Neural cell (in vitro differentiated cells): Measurements from ENCODE around the gene GALK2. TPM values are rescaled to one million over a fixed set of nuclear protein-coding genes. Genes with fewer than 3 reads are reported as not detected.

ENCODE experiments used
- H2AFZ ChIP-seq: fragments of 200-600, 300-800 bp; sonication (generic), shearing (Covaris generic); 2 replicates; pipeline ENCODE4 v1.6.0; 2014; ENCODE audit warnings: low read depth, mild to moderate bottlenecking, antibody characterized with exemption, low read length, moderate library complexity
- H3F3A ChIP-seq: fragments of 200-600 bp; shearing (Covaris generic); 2 replicates; pipeline ENCODE4 v1.6.1; 2016; ENCODE audit warnings: mild to moderate bottlenecking, moderate library complexity, mixed read lengths, antibody characterized with exemption, low read length; ENCODE audit not compliant: insufficient read depth, poor library complexity, severe bottlenecking
- H3K27ac ChIP-seq: fragments of 200-600, 300-800 bp; sonication (generic), shearing (Covaris generic); 2 replicates; pipeline ENCODE4 v1.5.1; 2014; ENCODE audit warnings: mild to moderate bottlenecking, low read length, moderate library complexity
- H3K27me3 ChIP-seq: fragments of 300-800, 200-600 bp; sonication (generic), shearing (Covaris generic); 2 replicates; pipeline ENCODE4 v1.6.0; 2014; ENCODE audit warnings: mild to moderate bottlenecking, low read depth, low read length, moderate library complexity; ENCODE audit not compliant: insufficient read depth
- H3K36me3 ChIP-seq: fragments of 300-800, 200-600 bp; sonication (generic), shearing (Covaris generic); 2 replicates; pipeline ENCODE4 v1.5.1; 2014; ENCODE audit warnings: mild to moderate bottlenecking, antibody characterized with exemption, low read length, moderate library complexity; ENCODE audit not compliant: insufficient read depth
- H3K4me2 ChIP-seq: fragments of 300-800, 200-600 bp; sonication (generic), shearing (Covaris generic); 2 replicates; pipeline ENCODE4 v1.6.0; 2014; ENCODE audit warnings: mild to moderate bottlenecking, low read length
- H3K4me3 ChIP-seq: fragments of 300-800, 200-600 bp; sonication (generic), shearing (Covaris generic); 2 replicates; pipeline ENCODE4 v1.5.1; 2014; ENCODE audit warnings: mild to moderate bottlenecking, low read length, moderate library complexity
- H3K79me2 ChIP-seq: fragments of 200-600 bp; shearing (Covaris generic); replicated peaks from 2 replicates; pipeline ENCODE4 v1.6.0; 2014; ENCODE audit warnings: mild to moderate bottlenecking, low read length, moderate library complexity; ENCODE audit not compliant: insufficient read depth
- H3K9ac ChIP-seq: fragments of 300-800, 200-600 bp; sonication (generic), shearing (Covaris generic); 2 replicates; pipeline ENCODE4 v1.6.1; 2016; ENCODE audit warnings: mild to moderate bottlenecking, low read length, mixed read lengths
- H3K9me2 ChIP-seq: fragments of 200-600 bp; shearing (Covaris generic); 2 replicates; pipeline ENCODE4 v1.6.1; 2016; ENCODE audit warnings: mild to moderate bottlenecking, low read length, mixed read lengths; ENCODE audit not compliant: insufficient read depth
- H3K9me3 ChIP-seq: fragments of 200-600, 300-800 bp; sonication (generic), shearing (Covaris generic); 2 replicates; pipeline ENCODE4 v1.6.1; 2016; ENCODE audit warnings: mild to moderate bottlenecking, mixed run types, low read length, moderate library complexity, mixed read lengths
- H4K20me1 ChIP-seq: fragments of 200-600 bp; shearing (Covaris generic); 2 replicates; pipeline ENCODE4 v1.6.1; 2016; ENCODE audit warnings: mild to moderate bottlenecking, mixed run types; ENCODE audit not compliant: insufficient read depth
- EP300 ChIP-seq: fragments of 450-650 bp; conservative IDR thresholded peaks from 2 replicates; pipeline ENCODE4 v1.6.1; 2014; ENCODE audit warnings: antibody characterized with exemption, mild to moderate bottlenecking, moderate library complexity; ENCODE audit not compliant: poor library complexity, severe bottlenecking
- EZH2 ChIP-seq: fragments of 200-600, 300-800 bp; shearing (Covaris generic), sonication (generic); IDR thresholded peaks from 2 replicates; pipeline ENCODE4 v1.6.1; 2014; ENCODE audit warnings: antibody characterized with exemption, low read length, borderline replicate concordance, mild to moderate bottlenecking; ENCODE audit not compliant: insufficient read depth, poor library complexity, severe bottlenecking
- MXI1 ChIP-seq: fragments of 450-650 bp; conservative IDR thresholded peaks from 2 replicates; pipeline ENCODE4 v1.6.1; 2014; ENCODE audit warnings: antibody characterized with exemption, mild to moderate bottlenecking; ENCODE audit not compliant: poor library complexity, severe bottlenecking
- POLR2AphosphoS5 ChIP-seq: IDR thresholded peaks from 2 replicates; pipeline ENCODE4 v1.6.1; 2012
- RAD21 ChIP-seq: fragments of 450-650 bp; conservative IDR thresholded peaks from 2 replicates; pipeline ENCODE4 v1.6.1; 2014; ENCODE audit warnings: antibody characterized with exemption, mild to moderate bottlenecking, moderate library complexity
- REST ChIP-seq: IDR thresholded peaks from 2 replicates; pipeline ENCODE4 v1.6.1; 2012; ENCODE audit warnings: borderline replicate concordance
- SMC3 ChIP-seq: fragments of 450-650 bp; conservative IDR thresholded peaks from 2 replicates; pipeline ENCODE4 v1.6.1; 2014; ENCODE audit warnings: antibody characterized with exemption, mild to moderate bottlenecking, moderate library complexity; ENCODE audit not compliant: poor library complexity
- TAF1 ChIP-seq: IDR thresholded peaks from 2 replicates; pipeline ENCODE4 v1.6.1; 2012; ENCODE audit warnings: low read depth
- polyA plus RNA-seq: library from polyadenylated mRNA; depleted of rRNA; stranded (reverse); fragments of >200 nt; gene quantifications from 2 replicates; pipeline ENCODE4 v1.2.3, GENCODE V29; 2014
- TF ChIP-seq, protein P1 (sequence below): fragments of 450-650 bp; IDR thresholded peaks from 2 replicates; pipeline ENCODE4 v1.5.1; 2014; ENCODE audit warnings: antibody characterized with exemption, mild to moderate bottlenecking, moderate library complexity; ENCODE audit not compliant: poor library complexity, severe bottlenecking

GALK2 gene
- polyA plus RNA-seq, 1 donor from 2014 or later: 26.3 TPM

- TF ChIP-seq TAF1 (no peak), SMC3 (no peak), REST (no peak), POLR2AphosphoS5 (no peak), RAD21 (no peak), EZH2 (no peak), MXI1 (no peak), EP300 (no peak)
- TF ChIP-seq, protein P1, sequence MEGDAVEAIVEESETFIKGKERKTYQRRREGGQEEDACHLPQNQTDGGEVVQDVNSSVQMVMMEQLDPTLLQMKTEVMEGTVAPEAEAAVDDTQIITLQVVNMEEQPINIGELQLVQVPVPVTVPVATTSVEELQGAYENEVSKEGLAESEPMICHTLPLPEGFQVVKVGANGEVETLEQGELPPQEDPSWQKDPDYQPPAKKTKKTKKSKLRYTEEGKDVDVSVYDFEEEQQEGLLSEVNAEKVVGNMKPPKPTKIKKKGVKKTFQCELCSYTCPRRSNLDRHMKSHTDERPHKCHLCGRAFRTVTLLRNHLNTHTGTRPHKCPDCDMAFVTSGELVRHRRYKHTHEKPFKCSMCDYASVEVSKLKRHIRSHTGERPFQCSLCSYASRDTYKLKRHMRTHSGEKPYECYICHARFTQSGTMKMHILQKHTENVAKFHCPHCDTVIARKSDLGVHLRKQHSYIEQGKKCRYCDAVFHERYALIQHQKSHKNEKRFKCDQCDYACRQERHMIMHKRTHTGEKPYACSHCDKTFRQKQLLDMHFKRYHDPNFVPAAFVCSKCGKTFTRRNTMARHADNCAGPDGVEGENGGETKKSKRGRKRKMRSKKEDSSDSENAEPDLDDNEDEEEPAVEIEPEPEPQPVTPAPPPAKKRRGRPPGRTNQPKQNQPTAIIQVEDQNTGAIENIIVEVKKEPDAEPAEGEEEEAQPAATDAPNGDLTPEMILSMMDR: no peak
- H3K4me2 ChIP-seq: no peak overlapping the region
- no peak overlapping the region for H3K4me3 ChIP-seq
- no peaks in the 10 kb centered on the region for H3F3A ChIP-seq
- no peaks in the 10 kb centered on the region for H4K20me1 ChIP-seq
- H3K9me3 ChIP-seq: no peaks in the 10 kb centered on the region
- no peaks in the 10 kb centered on the region for H3K9me2 ChIP-seq
- H3K27me3 ChIP-seq: no peaks in the 10 kb centered on the region
- H3K27ac ChIP-seq: no peak overlapping the region
- no peak overlapping the region for H2AFZ ChIP-seq
- no peaks in the 10 kb centered on the region for H3K36me3 ChIP-seq
- H3K79me2 ChIP-seq: no peaks in the 10 kb centered on the region
- no peak overlapping the region for H3K9ac ChIP-seq
Measured at GRCh38 chr15:49270541-49271421, 100.7 kb downstream of the GALK2 start.

DNA sequence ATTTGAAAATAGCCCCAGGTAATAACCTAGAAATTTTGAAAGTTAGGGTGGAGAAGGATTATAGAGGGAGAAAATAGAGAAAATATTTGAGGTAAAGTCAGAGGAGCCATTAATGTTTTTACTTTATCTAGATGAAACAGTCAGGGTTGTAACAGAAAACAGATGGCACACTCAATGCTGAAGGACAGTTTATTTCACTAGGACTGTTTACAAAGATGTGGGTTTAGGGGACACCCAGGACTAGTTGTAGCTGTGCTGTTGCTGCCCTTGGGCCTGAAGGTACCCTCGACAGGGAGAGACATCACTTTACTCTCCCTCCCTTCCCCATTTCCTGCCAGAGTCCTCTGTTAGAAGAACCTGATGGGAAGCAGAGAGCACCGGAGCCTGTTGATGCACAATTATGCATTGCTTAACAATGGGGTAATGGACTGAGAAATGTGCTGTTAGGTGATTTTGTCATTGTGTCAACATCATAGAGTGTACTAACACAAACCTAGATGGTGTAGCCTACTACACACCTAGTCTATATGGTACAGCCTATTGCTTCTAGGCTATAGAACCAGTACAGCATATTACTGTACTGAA is 103.8 kb downstream of the GALK2 start:
- no peaks in the 10 kb centered on the region for H3K9me3 ChIP-seq
- H3K9me2 ChIP-seq: no peaks in the 10 kb centered on the region
- H3K4me2 ChIP-seq: no peak overlapping the region
- H3K36me3 ChIP-seq: no peaks in the 10 kb centered on the region
- H3K27ac ChIP-seq: no peak overlapping the region
- H3K4me3 ChIP-seq: no peak overlapping the region
- no peaks in the 10 kb centered on the region for H4K20me1 ChIP-seq
- H3K79me2 ChIP-seq: no peaks in the 10 kb centered on the region
- H3F3A ChIP-seq: no peaks in the 10 kb centered on the region
- H3K9ac ChIP-seq: no peak overlapping the region
- no peaks in the 10 kb centered on the region for H3K27me3 ChIP-seq
- TF ChIP-seq TAF1 (no peak), MXI1 (no peak), RAD21 (no peak), REST (no peak), SMC3 (no peak), POLR2AphosphoS5 (no peak), EP300 (no peak), EZH2 (no peak)
- TF ChIP-seq, protein P1: no peak
- no peak overlapping the region for H2AFZ ChIP-seq
